Nephron (organoid): Measurements from ENCODE around the gene DGKH.

Experiments used
- H3K27ac Mint-ChIP-seq, 3 experiments: 2 replicates each; pipeline ENCODE4 v1.8.0; 2020; ENCODE audit warnings: mixed read lengths in 3 of 3, mild to moderate bottlenecking in 2 of 3, moderate library complexity in 1 of 3
- H3K27me3 Mint-ChIP-seq: 2 replicates; pipeline ENCODE4 v1.8.0; 2021; ENCODE audit warnings: low read depth, mild to moderate bottlenecking, moderate library complexity, mixed read lengths
- H3K36me3 Mint-ChIP-seq: 2 replicates; pipeline ENCODE4 v1.8.0; 2020; ENCODE audit warnings: low read depth, mixed read lengths
- H3K4me1 Mint-ChIP-seq: 2 replicates; pipeline ENCODE4 v1.8.0; 2020; ENCODE audit warnings: mixed read lengths
- H3K4me3 Mint-ChIP-seq, 3 experiments: 2 replicates each; pipeline ENCODE4 v1.8.0; 2020; ENCODE audit warnings: mild to moderate bottlenecking in 3 of 3, mixed read lengths in 3 of 3, moderate library complexity in 2 of 3
- H3K9me3 Mint-ChIP-seq: 2 replicates; pipeline ENCODE4 v1.8.0; 2020; ENCODE audit warnings: mixed read lengths
- CTCF ChIP-seq, 3 experiments: fragments of 200-600 bp; sonication (generic); IDR thresholded peaks; one replicate each; pipeline ENCODE4 v1.5.0; 2021; ENCODE audit warnings: antibody characterized with exemption in 3 of 3; ENCODE audit not compliant: unreplicated experiment in 3 of 3

DGKH gene

DNA sequence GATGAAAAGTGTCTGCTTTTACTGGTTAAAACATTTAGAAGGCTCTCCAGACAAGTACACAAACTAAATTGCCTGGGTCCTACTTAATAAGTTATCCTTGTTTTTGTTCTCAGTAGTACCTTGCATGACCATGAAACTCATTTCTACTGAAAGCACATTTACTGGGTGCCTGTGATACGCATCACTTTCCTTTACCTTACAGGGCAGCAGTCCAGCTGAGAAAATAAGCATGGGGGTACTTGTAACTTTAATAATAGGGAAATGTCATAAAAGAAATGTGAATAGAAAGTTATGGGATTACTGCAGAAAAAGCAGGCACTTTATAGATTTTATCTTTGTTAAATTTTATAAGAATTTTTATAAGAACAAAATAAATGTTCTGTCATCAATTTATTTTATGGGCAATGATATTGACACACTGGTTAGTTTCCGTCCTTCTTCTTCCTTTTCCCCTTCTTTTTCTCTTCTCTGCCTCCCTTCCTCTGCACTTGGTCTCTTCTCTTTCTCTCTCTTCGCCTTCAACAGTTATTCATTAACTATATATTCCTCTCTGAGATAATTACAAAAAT lies 116.2 kb downstream of the DGKH start:
- H3K4me1 Mint-ChIP-seq = no peaks in the 10 kb centered on the region
- no peak overlapping the region for H3K4me3 Mint-ChIP-seq
- H3K36me3 Mint-ChIP-seq = peaks cover 63% of the 10 kb centered on the region
- peak overlapping the region; percentile 33 to 85 (median 41) for H3K27ac Mint-ChIP-seq
- no peaks in the 10 kb centered on the region for H3K27me3 Mint-ChIP-seq
- no peaks in the 10 kb centered on the region for H3K9me3 Mint-ChIP-seq
- TF ChIP-seq CTCF (IDR thresholded peaks at IDR 0.05; ENCODE audit: unreplicated experiment in 3 of 3) = no peak

DNA sequence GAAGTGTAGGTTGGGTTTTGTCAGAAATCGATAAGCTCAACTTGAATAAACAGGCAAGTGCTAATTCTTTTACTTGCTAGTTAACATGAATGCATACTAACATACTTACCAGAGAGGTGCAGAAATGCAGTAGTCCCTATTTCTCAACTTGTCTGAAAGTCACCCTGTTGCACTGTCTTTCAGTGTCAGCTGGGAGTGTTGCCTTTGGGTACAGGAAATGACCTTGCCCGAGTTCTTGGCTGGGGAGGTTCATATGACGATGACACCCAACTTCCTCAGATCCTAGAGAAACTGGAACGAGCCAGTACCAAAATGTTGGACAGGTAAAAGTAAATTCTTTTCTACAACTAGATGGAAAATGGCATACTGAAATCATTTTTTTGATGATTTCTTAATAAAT lies 120.0 kb downstream of the DGKH start:
- Mint-ChIP-seq H3K4me3 (no peak overlapping the region), H3K27ac (no peak overlapping the region), H3K4me1 (no peaks in the 10 kb centered on the region), H3K27me3 (no peaks in the 10 kb centered on the region), H3K36me3 (peaks cover 53% of the 10 kb centered on the region), H3K9me3 (no peaks in the 10 kb centered on the region)
- TF ChIP-seq CTCF (IDR thresholded peaks at IDR 0.05; ENCODE audit: unreplicated experiment in 3 of 3) = no peak

DNA sequence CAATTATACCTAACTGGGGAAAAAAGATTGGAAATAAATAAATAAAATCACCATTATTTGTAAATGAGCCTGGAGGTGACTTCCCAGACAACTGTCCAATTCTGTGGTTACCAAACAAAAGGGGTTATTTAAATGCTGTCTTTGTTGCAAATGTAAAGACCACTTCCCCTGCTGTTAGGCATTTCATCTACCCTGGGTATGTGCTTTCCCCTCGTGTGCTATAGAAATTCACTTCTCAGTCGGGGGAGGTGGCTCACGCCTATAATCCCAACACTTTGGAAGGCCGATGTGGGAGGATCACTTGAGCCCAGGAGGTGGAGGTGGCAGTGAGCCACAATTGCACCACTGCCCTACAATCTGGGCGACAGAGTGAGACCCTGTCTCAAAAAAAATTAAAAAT lies 121.6 kb downstream of the DGKH start:
- Mint-ChIP-seq H3K4me3 (no peak overlapping the region), H3K9me3 (no peaks in the 10 kb centered on the region), H3K36me3 (peaks cover 60% of the 10 kb centered on the region), H3K27me3 (no peaks in the 10 kb centered on the region), H3K4me1 (no peaks in the 10 kb centered on the region), H3K27ac (no peak overlapping the region)
- TF ChIP-seq CTCF (IDR thresholded peaks at IDR 0.05; ENCODE audit: unreplicated experiment in 3 of 3) = no peak

DNA sequence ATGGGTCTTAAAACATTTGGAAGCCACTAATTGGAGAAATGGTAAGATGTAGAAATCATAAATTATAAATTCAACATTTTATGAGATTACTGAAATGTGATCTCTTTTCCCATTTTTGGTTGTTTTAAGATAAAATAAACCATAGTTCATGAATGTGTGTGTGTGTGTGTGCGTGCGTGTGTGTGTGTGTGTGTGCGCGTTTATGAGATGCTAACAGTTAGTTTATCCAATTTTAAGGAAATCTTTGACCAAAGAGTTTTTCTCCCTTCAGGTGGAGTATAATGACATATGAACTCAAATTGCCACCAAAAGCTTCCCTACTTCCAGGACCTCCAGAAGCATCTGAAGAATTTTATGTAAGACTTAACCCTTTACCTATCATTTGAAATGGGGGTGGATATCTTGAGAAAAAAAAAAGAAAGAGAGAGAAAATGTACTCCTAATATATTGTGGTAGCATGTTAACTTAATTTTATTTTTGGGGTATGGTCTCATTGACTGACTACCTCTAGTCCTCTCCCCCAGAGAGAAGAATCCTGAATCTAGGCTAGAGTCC lies 125.4 kb downstream of the DGKH start:
- no peak for TF ChIP-seq CTCF (IDR thresholded peaks at IDR 0.05; ENCODE audit: unreplicated experiment in 3 of 3)
- peak overlapping the region in 2 of 3 experiments; percentile 14 to 32 for H3K27ac Mint-ChIP-seq
- no peaks in the 10 kb centered on the region for H3K4me1 Mint-ChIP-seq
- H3K27me3 Mint-ChIP-seq = no peaks in the 10 kb centered on the region
- H3K36me3 Mint-ChIP-seq = peaks cover 45% of the 10 kb centered on the region
- H3K9me3 Mint-ChIP-seq = no peaks in the 10 kb centered on the region
- H3K4me3 Mint-ChIP-seq = no peak overlapping the region

DNA sequence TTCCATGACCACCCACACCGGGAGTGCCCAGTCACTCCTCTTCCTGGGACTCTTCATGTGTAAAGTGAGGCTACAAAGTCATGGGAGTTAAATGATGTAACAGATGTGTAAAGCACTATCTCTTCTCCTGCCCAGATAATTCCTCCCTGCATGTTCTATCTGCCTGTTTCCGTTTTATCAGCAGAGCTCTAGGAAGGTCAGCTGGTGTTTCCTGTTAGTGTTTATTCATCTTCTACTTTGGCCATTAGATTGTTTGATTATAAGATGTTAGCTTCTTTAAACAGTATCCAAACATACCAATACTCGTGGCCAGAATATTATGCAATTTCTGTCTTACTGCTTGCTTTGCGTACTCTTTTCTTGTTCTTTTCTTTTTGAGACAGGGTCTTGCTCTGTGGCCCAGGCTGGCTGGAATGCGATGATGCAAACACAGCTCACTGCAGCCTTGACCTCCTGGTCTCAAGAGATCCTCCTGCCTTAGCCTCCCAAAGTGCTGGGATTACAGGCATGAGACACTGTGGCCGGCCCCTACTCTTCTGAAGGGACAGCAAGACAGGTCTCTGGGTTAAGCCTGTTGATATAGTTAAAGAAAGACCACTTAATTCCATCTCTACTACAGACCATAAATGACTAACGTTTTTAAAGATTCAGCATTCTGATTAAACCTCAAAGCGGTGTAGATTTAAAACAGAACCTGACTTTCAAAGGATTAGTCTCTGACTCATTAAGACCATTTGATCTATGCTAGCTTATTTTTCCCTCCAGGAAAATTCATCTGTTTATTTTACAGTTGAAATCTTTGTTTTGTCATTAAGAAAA lies 126.1 kb downstream of the DGKH start:
- no peak for TF ChIP-seq CTCF (IDR thresholded peaks at IDR 0.05; ENCODE audit: unreplicated experiment in 3 of 3)
- no peak overlapping the region for H3K4me3 Mint-ChIP-seq

More for the DNA sequence above, 126.1 kb downstream of the DGKH start:
- Mint-ChIP-seq H3K9me3 (no peaks in the 10 kb centered on the region), H3K27ac (peak overlapping the region; percentile 19 to 63 (median 32)), H3K27me3 (no peaks in the 10 kb centered on the region), H3K36me3 (peaks cover 39% of the 10 kb centered on the region), H3K4me1 (no peaks in the 10 kb centered on the region)
